Activated naive CD4-positive, alpha-beta T cell treated with Interleukin-2 at 50 U/mL for 16 hours (primary cell): Measurements from ENCODE around the gene PTGDS.

Experiments
- DNase-seq: peaks from one replicate; pipeline ENCODE4 v3.0.0-alpha.2; 2020

Gene PTGDS

GRCh38 chr9:136974817-136975535 is 2.3 kb upstream of the PTGDS start:
- no peak for DNase-seq

- peak; percentile 46 for DNase-seq
These were observed 1.7 kb upstream of the PTGDS start for GRCh38 chr9:136975644-136976043.

- DNase-seq = no peak
These were observed 357 bp downstream of the PTGDS start for GRCh38 chr9:136977649-136978072.

- peak; percentile 72 for DNase-seq
These were observed 965 bp downstream of the PTGDS start for GRCh38 chr9:136978073-136978864.

DNA sequence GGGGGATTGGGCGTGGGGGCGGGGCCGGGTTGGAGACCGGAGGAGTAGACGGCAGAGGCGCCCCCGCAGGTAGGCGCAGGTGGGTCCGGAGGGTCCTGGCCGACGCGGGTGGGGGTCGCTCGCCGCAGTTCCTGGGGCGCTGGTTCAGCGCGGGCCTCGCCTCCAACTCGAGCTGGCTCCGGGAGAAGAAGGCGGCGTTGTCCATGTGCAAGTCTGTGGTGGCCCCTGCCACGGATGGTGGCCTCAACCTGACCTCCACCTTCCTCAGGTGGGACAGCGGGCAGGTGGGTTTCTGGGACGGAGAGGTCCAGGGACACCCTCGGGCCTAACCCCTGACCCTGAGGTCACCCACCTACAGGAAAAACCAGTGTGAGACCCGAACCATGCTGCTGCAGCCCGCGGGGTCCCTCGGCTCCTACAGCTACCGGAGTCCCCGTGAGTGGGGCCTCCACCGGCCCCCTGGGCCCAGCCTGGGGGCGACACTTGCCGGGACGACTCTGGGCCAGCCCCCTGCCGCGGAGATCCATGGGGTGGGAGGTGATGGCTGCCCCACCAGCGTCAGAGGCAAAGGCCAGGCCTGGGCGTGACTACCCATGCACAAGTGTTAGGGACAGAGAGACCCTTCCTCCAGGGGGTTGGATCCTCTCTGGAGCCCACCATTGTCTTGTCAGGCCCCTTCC is 1.7 kb downstream of the PTGDS start:
- DNase-seq = no peak

- DNase-seq = no peak
These were observed 2.7 kb downstream of the PTGDS start for GRCh38 chr9:136979769-136980587.

GRCh38 chr9:136980669-136981478 is 3.6 kb downstream of the PTGDS start:
- DNase-seq = no peak

DNA sequence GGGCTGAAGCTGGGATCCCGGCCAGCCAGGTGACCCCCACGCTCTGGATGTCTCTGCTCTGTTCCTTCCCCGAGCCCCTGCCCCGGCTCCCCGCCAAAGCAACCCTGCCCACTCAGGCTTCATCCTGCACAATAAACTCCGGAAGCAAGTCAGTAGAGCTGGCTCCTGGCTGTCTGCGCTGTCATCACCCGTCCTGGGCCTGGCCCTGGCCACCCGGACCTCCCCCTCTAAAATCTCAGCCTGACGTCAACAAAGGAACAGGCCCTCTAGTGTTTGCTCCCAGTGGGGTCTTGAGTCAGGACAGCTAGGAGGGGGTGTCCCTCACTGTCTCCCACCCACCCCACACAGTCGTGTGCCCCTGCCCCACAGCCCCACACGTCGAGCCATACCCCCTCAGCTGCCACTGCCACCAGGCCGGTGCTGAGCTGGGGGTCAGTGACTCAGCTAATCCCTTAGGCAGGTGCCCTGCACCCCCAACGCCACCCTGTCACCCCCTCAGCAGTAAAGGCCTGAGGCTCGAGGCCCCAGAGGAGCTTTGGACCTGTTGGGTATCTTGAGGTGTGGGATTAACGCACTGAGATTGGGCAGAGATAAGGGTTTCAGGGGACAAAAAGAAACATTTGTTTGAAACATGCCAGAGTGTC is 4.4 kb downstream of the PTGDS start:
- no peak for DNase-seq

DNA sequence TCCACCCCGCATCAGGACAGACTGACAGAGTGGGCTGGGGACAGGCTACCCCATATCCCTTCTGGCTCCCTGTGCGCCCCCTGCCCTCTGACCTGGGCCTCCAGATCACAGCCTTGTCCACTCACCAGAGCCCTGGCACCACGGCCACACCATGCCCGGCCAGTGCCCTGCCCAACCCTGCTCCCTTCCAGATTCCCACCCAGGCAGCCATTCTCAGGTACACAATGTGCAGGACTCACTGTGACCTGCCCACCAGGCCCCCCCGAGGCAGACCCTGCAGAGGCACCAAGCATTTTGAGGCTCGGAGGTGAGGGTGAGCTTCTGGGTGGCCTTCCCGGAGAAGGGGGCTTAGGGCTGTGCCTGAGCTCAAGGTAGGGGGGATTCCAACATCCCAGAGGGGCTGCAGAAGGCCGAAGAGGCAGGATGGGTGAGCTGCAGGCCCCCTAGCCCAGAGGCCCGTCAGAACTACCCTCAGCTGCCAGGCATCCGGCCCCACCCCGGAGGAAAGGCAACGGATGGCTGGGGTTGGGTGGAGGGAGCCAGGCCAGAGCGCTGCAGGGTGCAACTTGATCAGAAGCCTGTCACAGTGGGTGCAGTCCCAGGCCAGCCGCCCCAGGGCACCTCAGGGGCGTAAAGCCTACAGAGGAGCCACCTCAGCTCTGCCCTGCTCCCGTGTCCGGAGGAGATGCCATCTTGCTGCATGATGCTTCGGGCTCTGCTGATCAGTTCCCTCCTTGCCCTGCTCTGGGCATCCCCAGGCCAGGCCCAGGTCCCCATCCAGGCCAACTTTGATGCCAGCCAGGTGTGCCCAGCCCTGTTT is 5.1 kb downstream of the PTGDS start, which contains the start of gene LCNL1:
TSS of gene LCNL1 (plus strand) at position 762 of the 820 bp plus-strand sequence. CDS start 594 bp downstream, outside the sequence.
- DNase-seq = no peak

- DNase-seq = no peak
These were observed 5.9 kb downstream of the PTGDS start for GRCh38 chr9:136983167-136983566.

GRCh38 chr9:136983656-136984314 is 6.5 kb downstream of the PTGDS start:
- no peak for DNase-seq

GRCh38 chr9:136984464-136985026 is 7.2 kb downstream of the PTGDS start:
- DNase-seq = no peak

- DNase-seq = no peak
These were observed 7.8 kb downstream of the PTGDS start for GRCh38 chr9:136985027-136985602.

- DNase-seq = no peak
These were observed 8.5 kb downstream of the PTGDS start for GRCh38 chr9:136985853-136986252.

- DNase-seq = no peak
These were observed 11.6 kb downstream of the PTGDS start for GRCh38 chr9:136988872-136989271.

DNA sequence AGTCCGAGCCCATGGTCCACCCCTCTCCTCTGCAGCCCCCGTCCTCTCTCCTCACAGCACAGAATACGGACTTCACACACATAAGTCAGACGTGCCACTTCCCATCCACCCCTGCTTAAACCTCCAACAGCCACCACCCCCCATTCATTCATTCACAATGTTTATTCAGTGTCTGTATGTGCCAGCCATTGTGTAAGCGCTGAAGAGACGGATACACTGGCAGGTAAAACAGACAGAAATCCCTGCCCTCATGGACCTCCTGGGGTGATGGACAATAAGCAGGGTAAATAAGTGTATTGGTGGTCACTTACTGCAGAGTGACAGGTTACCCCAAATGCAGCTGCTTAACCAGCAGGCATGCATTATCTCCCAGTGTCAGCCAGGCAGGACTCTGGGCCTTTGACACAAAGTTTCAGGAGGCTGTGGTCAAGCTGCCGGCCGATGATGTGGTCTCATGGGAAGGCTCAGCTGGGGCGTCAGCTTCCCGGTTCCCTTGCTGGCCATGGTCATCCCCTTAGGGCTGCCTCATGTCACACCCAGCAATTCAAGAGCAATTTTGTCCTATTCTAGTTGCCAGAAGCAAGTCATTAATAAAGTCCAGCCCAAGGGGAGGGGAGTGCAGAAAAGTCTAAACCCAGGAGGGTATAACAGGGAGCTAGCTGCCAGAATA is 13.1 kb downstream of the PTGDS start:
- no peak for DNase-seq

- DNase-seq = peak; percentile 95
These were observed 14.9 kb downstream of the PTGDS start, which contains the start of gene PAXX for GRCh38 chr9:136991993-136992818. Gene PAXX, plus strand, starts transcription at chr9:136992422. Its CDS starts 22 bp downstream, at chr9:136992444.
